Aortic smooth muscle cell (primary cell): ENCODE measurements around the gene ADORA2B. TPM values are rescaled to one million over a fixed set of nuclear protein-coding genes. Genes with fewer than 3 reads are reported as not detected.

Source experiments
- total RNA-seq: library from RNA; depleted of rRNA; stranded (reverse); fragments of >200 nt; gene quantifications from 2 replicates; pipeline ENCODE4 v1.2.3, GENCODE V29; 2014

Gene ADORA2B
- total RNA-seq, result 4.8 and 7.5 TPM in 2 replicates

GRCh38 chr17:15944759-15945526, at the start of gene ADORA2B:
TSS of gene ADORA2B (plus strand) at chr17:15945130. CDS start at chr17:15945249, 119 bp downstream.

DNA sequence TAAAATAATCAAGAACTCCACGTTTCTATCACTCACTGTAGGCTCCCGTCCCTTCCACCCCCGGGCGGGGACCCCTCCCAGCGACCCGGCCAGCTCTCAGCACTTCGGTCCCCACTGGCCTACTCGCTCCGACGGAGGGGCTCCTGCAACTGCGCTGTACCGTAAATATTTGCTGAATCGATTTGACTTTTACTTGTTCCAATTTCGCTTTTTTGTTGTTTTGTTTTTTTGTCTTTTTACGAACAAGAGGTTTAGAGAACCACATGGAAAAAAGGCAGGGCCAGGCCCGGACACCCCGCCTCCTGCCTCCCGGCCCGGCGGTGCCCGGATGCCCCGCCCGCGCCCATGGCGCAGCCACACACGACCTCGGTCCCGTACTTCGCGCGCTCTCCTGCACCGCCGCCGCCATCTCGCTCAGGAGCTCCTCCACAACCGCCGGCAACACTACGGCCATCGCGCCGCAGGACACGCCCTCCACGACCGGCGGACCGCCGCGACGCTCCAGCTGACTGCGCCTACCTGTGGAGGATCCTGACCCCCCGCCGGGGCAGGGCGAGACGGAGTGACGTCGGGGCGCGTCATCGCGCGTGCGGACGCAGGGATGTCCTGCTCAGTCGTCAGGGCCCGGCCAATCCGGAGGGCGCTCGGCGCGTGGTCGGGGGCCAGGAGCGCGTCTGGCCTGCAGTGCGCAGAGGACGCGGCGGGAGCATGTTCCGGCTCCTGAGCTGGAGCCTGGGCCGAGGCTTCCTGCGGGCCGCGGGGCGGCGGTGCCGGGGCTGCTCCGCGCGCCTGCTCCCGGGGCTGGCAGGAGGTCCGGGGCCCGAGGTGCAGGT, 54.4 kb downstream of the ADORA2B start, which contains the start of the genes TTC19 and ZSWIM7:
Gene TTC19, plus strand, starts transcription at position 684 of the 833 bp plus-strand sequence. Its CDS starts 25 bp downstream, at position 709.
Gene ZSWIM7, minus strand, starts transcription at position 564 of the 833 bp plus-strand sequence. Its CDS starts 110 bp downstream, at position 454.

Other genes starting within 250 kb of the ADORA2B start
- gene ZNF286A, start 245.4 kb upstream of the ADORA2B start, total RNA-seq, result 27.7 and 28.4 TPM in 2 replicates
- not detected in 2 replicates for gene TBC1D26, start 212.8 kb upstream of the ADORA2B start, total RNA-seq
- gene ZSWIM7, start 54.6 kb downstream of the ADORA2B start, total RNA-seq, result 14.0 and 26.7 TPM in 2 replicates
- gene TTC19, start 54.7 kb downstream of the ADORA2B start, total RNA-seq, result 37.5 and 63.7 TPM in 2 replicates